ENCODE measurements around the gene IPO7.

Gene IPO7

DNA sequence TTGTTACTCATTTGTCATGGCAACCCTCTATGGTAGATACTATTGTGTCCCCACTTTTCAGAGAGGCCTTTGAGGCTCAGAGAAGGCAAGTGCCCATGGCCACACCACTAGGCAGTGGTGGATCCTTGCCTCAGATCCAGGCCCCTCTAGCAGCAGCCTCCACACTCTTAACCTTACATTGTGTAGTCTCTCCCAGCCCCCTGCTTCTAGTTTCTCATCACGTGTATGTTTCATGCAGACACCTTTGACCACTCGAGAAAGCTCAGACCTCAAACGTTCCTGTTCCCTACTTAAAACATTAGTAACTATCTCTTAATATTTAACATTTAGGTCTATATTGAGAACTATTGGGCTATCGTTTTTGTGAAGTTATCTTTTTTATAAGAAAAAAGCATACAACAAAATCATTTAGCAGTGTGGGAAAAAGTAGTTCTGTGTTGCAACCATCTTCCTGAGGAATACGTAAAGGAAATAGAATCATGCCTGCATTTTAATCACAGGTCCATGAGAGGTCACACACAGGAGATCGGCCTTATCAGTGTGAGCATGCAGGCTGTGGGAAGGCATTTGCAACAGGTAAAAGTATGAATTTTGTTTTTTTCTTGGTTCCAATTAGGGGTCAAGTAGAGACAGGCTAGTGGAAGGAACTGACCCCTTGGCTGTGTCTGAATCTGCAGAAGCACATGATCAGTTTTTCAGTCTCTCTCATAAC lies 111.5 kb downstream of the IPO7 start:
- DNase-seq, result no peak
